Hepatocyte (in vitro differentiated cells): ENCODE measurements around the gene HERC3.

Experiments
- EZH2 ChIP-seq: fragments of 200-600 bp; sonication (generic); IDR thresholded peaks from 2 replicates; pipeline ENCODE4 v1.6.1; 2016; ENCODE audit warnings: antibody characterized with exemption, mild to moderate bottlenecking, borderline replicate concordance
- EZH2phosphoT487 ChIP-seq: fragments of 200-600 bp; sonication (generic); IDR thresholded peaks from one replicate; pipeline ENCODE4 v1.6.1; 2018; ENCODE audit warnings: antibody characterized with exemption, mild to moderate bottlenecking, low read depth, moderate library complexity; ENCODE audit not compliant: unreplicated experiment, severe bottlenecking
- TF ChIP-seq, protein P1 (sequence below): fragments of 200-600 bp; sonication (generic); IDR thresholded peaks from 2 replicates; pipeline ENCODE4 v1.5.1; 2016; ENCODE audit warnings: antibody characterized with exemption, mild to moderate bottlenecking; ENCODE audit not compliant: poor library complexity

- TF ChIP-seq, protein P1, sequence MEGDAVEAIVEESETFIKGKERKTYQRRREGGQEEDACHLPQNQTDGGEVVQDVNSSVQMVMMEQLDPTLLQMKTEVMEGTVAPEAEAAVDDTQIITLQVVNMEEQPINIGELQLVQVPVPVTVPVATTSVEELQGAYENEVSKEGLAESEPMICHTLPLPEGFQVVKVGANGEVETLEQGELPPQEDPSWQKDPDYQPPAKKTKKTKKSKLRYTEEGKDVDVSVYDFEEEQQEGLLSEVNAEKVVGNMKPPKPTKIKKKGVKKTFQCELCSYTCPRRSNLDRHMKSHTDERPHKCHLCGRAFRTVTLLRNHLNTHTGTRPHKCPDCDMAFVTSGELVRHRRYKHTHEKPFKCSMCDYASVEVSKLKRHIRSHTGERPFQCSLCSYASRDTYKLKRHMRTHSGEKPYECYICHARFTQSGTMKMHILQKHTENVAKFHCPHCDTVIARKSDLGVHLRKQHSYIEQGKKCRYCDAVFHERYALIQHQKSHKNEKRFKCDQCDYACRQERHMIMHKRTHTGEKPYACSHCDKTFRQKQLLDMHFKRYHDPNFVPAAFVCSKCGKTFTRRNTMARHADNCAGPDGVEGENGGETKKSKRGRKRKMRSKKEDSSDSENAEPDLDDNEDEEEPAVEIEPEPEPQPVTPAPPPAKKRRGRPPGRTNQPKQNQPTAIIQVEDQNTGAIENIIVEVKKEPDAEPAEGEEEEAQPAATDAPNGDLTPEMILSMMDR, result no peak
- no peak for TF ChIP-seq EZH2
- no peak for TF ChIP-seq EZH2phosphoT487
Measured at GRCh38 chr4:88718098-88718497, 125.8 kb downstream of the HERC3 start.
